Measurements from ENCODE around the gene PBX3.

Gene PBX3

GRCh38 chr9:125707472-125707804, 39.7 kb upstream of the PBX3 start:
- DNase-seq (ENCODE audit: low spot score) = no peak
- no peak for TF ChIP-seq CTCF (IDR thresholded peaks at IDR 0.05; ENCODE audit: extremely low read depth, missing control alignments)

GRCh38 chr9:125726456-125727132, 20.6 kb upstream of the PBX3 start:
- DNase-seq (ENCODE audit: low spot score) = no peak

GRCh38 chr9:125730168-125730567, 17.0 kb upstream of the PBX3 start:
- no peak for DNase-seq (ENCODE audit: low spot score)
- no peak for TF ChIP-seq CTCF (IDR thresholded peaks at IDR 0.05; ENCODE audit: extremely low read depth, missing control alignments)

More at GRCh38 chr9:125726456-125727132, 20.6 kb upstream of the PBX3 start:
- no peak for TF ChIP-seq CTCF (IDR thresholded peaks at IDR 0.05; ENCODE audit: extremely low read depth, missing control alignments)

GRCh38 chr9:125732562-125732961, 14.6 kb upstream of the PBX3 start:
- DNase-seq (ENCODE audit: low spot score) = no peak
- no peak for TF ChIP-seq CTCF (IDR thresholded peaks at IDR 0.05; ENCODE audit: extremely low read depth, missing control alignments)

GRCh38 chr9:125739436-125739835, 7.7 kb upstream of the PBX3 start:
- DNase-seq (ENCODE audit: low spot score) = no peak
- no peak for TF ChIP-seq CTCF (IDR thresholded peaks at IDR 0.05; ENCODE audit: extremely low read depth, missing control alignments)

DNA sequence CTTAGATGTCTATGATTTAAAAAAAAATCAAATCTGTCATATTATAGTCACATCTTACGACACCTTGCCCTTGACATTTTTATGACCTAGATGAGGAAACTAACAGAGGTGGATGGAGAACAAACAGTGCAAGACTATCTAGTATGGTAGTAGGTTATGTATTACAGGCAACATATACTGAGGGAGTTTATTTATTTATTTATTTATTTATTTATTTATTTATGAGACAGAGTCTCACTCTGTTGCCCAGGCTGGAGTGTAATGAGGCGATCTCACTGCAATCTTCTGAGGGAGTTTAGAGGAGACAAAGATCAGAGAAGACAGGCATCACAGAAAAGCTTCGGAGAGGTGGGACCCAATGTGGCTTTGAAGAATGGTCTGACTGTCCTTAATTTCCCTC, 4.5 kb upstream of the PBX3 start:
- no peak for DNase-seq (ENCODE audit: low spot score)
- TF ChIP-seq CTCF (IDR thresholded peaks at IDR 0.05; ENCODE audit: extremely low read depth, missing control alignments) = no peak

GRCh38 chr9:125743682-125744428, 3.3 kb upstream of the PBX3 start:
- DNase-seq (ENCODE audit: low spot score) = no peak
- no peak for TF ChIP-seq CTCF (IDR thresholded peaks at IDR 0.05; ENCODE audit: extremely low read depth, missing control alignments)

Measured in GM20000 (cell line).